ENCODE results near the gene DGKZ. TPM values are rescaled to one million over a fixed set of nuclear protein-coding genes. Genes with fewer than 3 reads are reported as not detected.

The DGKZ gene
- total RNA-seq, 1 donor from 2014 or later: 50.6 TPM

- H3K4me1 Mint-ChIP-seq: peaks cover 34% of the 10 kb centered on the region
- DNase-seq (ENCODE audit: low spot score in 2 of 2, unreplicated experiment in 2 of 2): no peak
- peak overlapping the region; percentile 62 for H3K27ac Mint-ChIP-seq
- H3K9me3 Mint-ChIP-seq: no peaks in the 10 kb centered on the region
- TF ChIP-seq CTCF (IDR thresholded peaks at IDR 0.05; ENCODE audit: unreplicated experiment): no peak
- H3K27me3 Mint-ChIP-seq (ENCODE audit: low read depth): peaks cover 24% of the 10 kb centered on the region
- H3K4me3 Mint-ChIP-seq: peak overlapping the region; percentile 39
- no peaks in the 10 kb centered on the region for H3K36me3 Mint-ChIP-seq
Measured at GRCh38 chr11:46338636-46338987, 8.7 kb upstream of the DGKZ start.

- DNase-seq (ENCODE audit: low spot score in 2 of 2, unreplicated experiment in 2 of 2): no peak
- Mint-ChIP-seq H3K4me1 (peaks cover 36% of the 10 kb centered on the region), H3K27me3 (ENCODE audit: low read depth) (peaks cover 19% of the 10 kb centered on the region), H3K9me3 (no peaks in the 10 kb centered on the region), H3K36me3 (no peaks in the 10 kb centered on the region), H3K4me3 (peak overlapping the region; percentile 39), H3K27ac (peak overlapping the region; percentile 62)
- TF ChIP-seq CTCF (IDR thresholded peaks at IDR 0.05; ENCODE audit: unreplicated experiment): no peak
Measured at GRCh38 chr11:46338988-46339666, 8.1 kb upstream of the DGKZ start.

GRCh38 chr11:46339816-46340215 is 7.4 kb upstream of the DGKZ start:
- peaks cover 38% of the 10 kb centered on the region for H3K4me1 Mint-ChIP-seq
- TF ChIP-seq CTCF (IDR thresholded peaks at IDR 0.05; ENCODE audit: unreplicated experiment): no peak
- H3K36me3 Mint-ChIP-seq: no peaks in the 10 kb centered on the region
- H3K4me3 Mint-ChIP-seq: no peak overlapping the region
- H3K27ac Mint-ChIP-seq: no peak overlapping the region
- DNase-seq (ENCODE audit: low spot score in 2 of 2, unreplicated experiment in 2 of 2): no peak
- H3K27me3 Mint-ChIP-seq (ENCODE audit: low read depth): peaks cover 12% of the 10 kb centered on the region
- no peaks in the 10 kb centered on the region for H3K9me3 Mint-ChIP-seq

GRCh38 chr11:46341454-46341853 is 5.8 kb upstream of the DGKZ start:
- H3K36me3 Mint-ChIP-seq: no peaks in the 10 kb centered on the region
- no peak for DNase-seq (ENCODE audit: low spot score in 2 of 2, unreplicated experiment in 2 of 2)
- peaks cover 2% of the 10 kb centered on the region for H3K27me3 Mint-ChIP-seq (ENCODE audit: low read depth)
- no peak for TF ChIP-seq CTCF (IDR thresholded peaks at IDR 0.05; ENCODE audit: unreplicated experiment)
- peaks cover 49% of the 10 kb centered on the region for H3K4me1 Mint-ChIP-seq
- no peak overlapping the region for H3K4me3 Mint-ChIP-seq
- no peaks in the 10 kb centered on the region for H3K9me3 Mint-ChIP-seq
- no peak overlapping the region for H3K27ac Mint-ChIP-seq

- no peaks in the 10 kb centered on the region for H3K27me3 Mint-ChIP-seq (ENCODE audit: low read depth)
- DNase-seq (ENCODE audit: low spot score in 2 of 2, unreplicated experiment in 2 of 2): no peak
- peak overlapping the region; percentile 78 for H3K27ac Mint-ChIP-seq
- no peak for TF ChIP-seq CTCF (IDR thresholded peaks at IDR 0.05; ENCODE audit: unreplicated experiment)
- no peaks in the 10 kb centered on the region for H3K9me3 Mint-ChIP-seq
- no peak overlapping the region for H3K4me3 Mint-ChIP-seq
- H3K4me1 Mint-ChIP-seq: peaks cover 55% of the 10 kb centered on the region
- no peaks in the 10 kb centered on the region for H3K36me3 Mint-ChIP-seq
Measured at GRCh38 chr11:46342239-46342638, 5.0 kb upstream of the DGKZ start.

GRCh38 chr11:46343520-46343919 is 3.7 kb upstream of the DGKZ start:
- no peaks in the 10 kb centered on the region for H3K27me3 Mint-ChIP-seq (ENCODE audit: low read depth)
- no peak overlapping the region for H3K4me3 Mint-ChIP-seq
- no peaks in the 10 kb centered on the region for H3K36me3 Mint-ChIP-seq
- peaks cover 57% of the 10 kb centered on the region for H3K4me1 Mint-ChIP-seq
- no peak for DNase-seq (ENCODE audit: low spot score in 2 of 2, unreplicated experiment in 2 of 2)
- no peak for TF ChIP-seq CTCF (IDR thresholded peaks at IDR 0.05; ENCODE audit: unreplicated experiment)
- H3K27ac Mint-ChIP-seq: peak overlapping the region; percentile 18
- no peaks in the 10 kb centered on the region for H3K9me3 Mint-ChIP-seq
